Measurements from ENCODE around the gene NUBP2.

- no peak for TF ChIP-seq CTCF (conservative IDR thresholded peaks at IDR 0.05 in 1 of 2, IDR thresholded peaks at IDR 0.05 in 1 of 2; ENCODE audit: extremely low read depth in 1 of 2, insufficient read depth in 1 of 2, low read depth in 1 of 2, low read length in 2 of 2)
- TF ChIP-seq EZH2 (IDR thresholded peaks at IDR 0.05; ENCODE audit: borderline replicate concordance, low read length) = no peak
Measured at GRCh38 chr16:1782408-1783264, at the start of gene NUBP2, which contains the start of gene SPSB3.

Data from mammary epithelial cell (primary cell).